K562 (cell line): ENCODE results near the gene TMEM184C. TPM values are rescaled to one million over a fixed set of nuclear protein-coding genes. Genes with fewer than 3 reads are reported as not detected.

Source experiments
- ATF7 ChIP-seq: fragments of 450-650 bp; IDR thresholded peaks from 2 replicates; pipeline ENCODE4 v1.7.1; 2014; ENCODE audit warnings: mild to moderate bottlenecking, moderate library complexity
- C11orf30 ChIP-seq: fragments of 450-650 bp; IDR thresholded peaks from 2 replicates; pipeline ENCODE4 v1.6.1; 2016; ENCODE audit warnings: low read depth, mild to moderate bottlenecking
- CEBPG ChIP-seq, 3 experiments: fragments of 200-800 bp in 1 of 3; sonication (Bioruptor generic) in 1 of 3; sonication (generic) in 1 of 3; formaldehyde crosslinking in 1 of 3; IDR thresholded peaks in 2 of 3; conservative IDR thresholded peaks in 1 of 3; 2 replicates each; pipeline versions ENCODE4 v1.6.1 to v1.8.0; 2016 to 2022; ENCODE audit warnings: missing compliant biosample characterization in 2 of 3, missing genetic modification characterization in 2 of 3, mild to moderate bottlenecking in 1 of 3, missing genetic modification reagents in 1 of 3
- CREB1 ChIP-seq, 2 experiments: sonication (generic) in 1 of 2; formaldehyde crosslinking in 1 of 2; IDR thresholded peaks; 2 replicates each; pipeline versions ENCODE4 v1.6.1 to v1.8.0; 2012 to 2022; ENCODE audit warnings: inconsistent platforms in 1 of 2, mild to moderate bottlenecking in 1 of 2, missing genetic modification reagents in 1 of 2, moderate library complexity in 1 of 2
- ETV1 ChIP-seq: fragments of 450-650 bp; conservative IDR thresholded peaks from 2 replicates; pipeline ENCODE4 v1.6.1; 2016; ENCODE audit warnings: missing genetic modification characterization, control low read depth, low read depth, missing compliant biosample characterization
- HCFC1 ChIP-seq: IDR thresholded peaks from 2 replicates; pipeline ENCODE4 v1.6.1; 2012; ENCODE audit warnings: low read depth, low read length, improper control_type of control experiment
- HDAC2 ChIP-seq: fragments of 450-650 bp; IDR thresholded peaks from 2 replicates; pipeline ENCODE4 v1.6.1; 2016; ENCODE audit warnings: mild to moderate bottlenecking
- HEY1 ChIP-seq: fragments of 250-450 bp; sonication (Bioruptor Pico); IDR thresholded peaks from 2 replicates; pipeline ENCODE4 v1.5.0; 2020; ENCODE audit warnings: mild to moderate bottlenecking, moderate library complexity, borderline replicate concordance
- LCOR ChIP-seq: sonication (generic); formaldehyde crosslinking; IDR thresholded peaks from 2 replicates; pipeline ENCODE4 v1.8.0; 2022; ENCODE audit warnings: mild to moderate bottlenecking, missing genetic modification reagents
- MBD2 ChIP-seq: sonication (generic); IDR thresholded peaks from 2 replicates; pipeline ENCODE4 v1.6.1; 2016; ENCODE audit warnings: low read depth, borderline replicate concordance
- NCOA1 ChIP-seq: fragments of 450-650 bp; IDR thresholded peaks from 2 replicates; pipeline ENCODE4 v1.6.1; 2016; ENCODE audit warnings: low read depth
- NRF1 ChIP-seq, 2 experiments: fragments of 450-650 bp; IDR thresholded peaks in 1 of 2; conservative IDR thresholded peaks in 1 of 2; 2 replicates each; pipeline ENCODE4 v1.6.1; 2014; ENCODE audit warnings: mild to moderate bottlenecking in 2 of 2
- RBBP5 ChIP-seq: fragments of 200-600 bp; sonication (generic); IDR thresholded peaks from 2 replicates; pipeline ENCODE4 v1.6.1; 2012; ENCODE audit warnings: borderline replicate concordance, mild to moderate bottlenecking, low read length, control low read depth, inconsistent platforms; ENCODE audit not compliant: insufficient read depth, poor library complexity, severe bottlenecking
- SP1 ChIP-seq: sonication (generic); formaldehyde crosslinking; IDR thresholded peaks from 2 replicates; pipeline ENCODE4 v1.8.1; 2022; ENCODE audit warnings: mild to moderate bottlenecking, missing genetic modification reagents
- SUPT5H ChIP-seq: fragments of 450-650 bp; IDR thresholded peaks from 2 replicates; pipeline ENCODE4 v1.6.1; 2016
- TBL1XR1 ChIP-seq, 2 experiments: IDR thresholded peaks; 2 replicates each; pipeline ENCODE4 v1.6.1; 2012; ENCODE audit warnings: improper control_type of control experiment in 2 of 2, low read length in 2 of 2, mild to moderate bottlenecking in 1 of 2
- XRCC5 ChIP-seq: fragments of 200-400 bp; formaldehyde crosslinking; IDR thresholded peaks from 2 replicates; pipeline ENCODE4 v1.6.1; 2017; ENCODE audit warnings: low read depth, mild to moderate bottlenecking, low read length
- ZFX ChIP-seq: sonication (generic); formaldehyde crosslinking; IDR thresholded peaks from 2 replicates; pipeline ENCODE4 v1.8.0; 2022; ENCODE audit warnings: mild to moderate bottlenecking, missing genetic modification reagents, moderate library complexity
- polyA plus RNA-seq, 8 experiments: library from polyadenylated mRNA; depleted of rRNA in 4 of 8; stranded (reverse) in 5 of 8; unstranded in 3 of 8; fragments of >200 nt; fragmentation: Nextera tagmentation in 2 of 8; fragmentation: Illumina TruSeq in 1 of 8; extraction: Ambion mirVana in 2 of 8; extraction: Trizol in 1 of 8; gene quantifications; 2 replicates each; pipeline versions ENCODE4 v1.2.1 to v1.2.3, GENCODE V29; 2011 to 2014; ENCODE audit warnings: inconsistent platforms in 1 of 8, missing spikeins in 1 of 8
- total RNA-seq, 7 experiments: library from RNA; depleted of rRNA in 6 of 7; stranded (reverse); fragments of >200 nt in 6 of 7; fragmentation: Illumina TruSeq in 2 of 7; extraction: Trizol in 2 of 7; gene quantifications; 2 replicates each; pipeline versions ENCODE4 v1.2.1 to v1.2.3, GENCODE V29; 2011 to 2021; ENCODE audit warnings: low replicate concordance in 1 of 7
- TF ChIP-seq, protein P1 (sequence below), 2 experiments: fragments of 450-650 bp; formaldehyde crosslinking in 1 of 2; IDR thresholded peaks; 2 replicates each; pipeline versions ENCODE4 v1.4.0 to v1.6.1; 2014 to 2020; ENCODE audit warnings: mild to moderate bottlenecking in 2 of 2, borderline replicate concordance in 1 of 2, low read depth in 1 of 2

Gene TMEM184C
- total and polyA plus RNA-seq, 9 of the 15 experiments (the other 6 are each of a cell fraction or from before 2014, with no cell fraction given), result 3.9 to 24.2 (median 18.2) TPM

- TF ChIP-seq RBBP5, result peak; percentile 83
- TF ChIP-seq NRF1 (conservative IDR thresholded peaks at IDR 0.05 in 1 of 2, IDR thresholded peaks at IDR 0.05 in 1 of 2), result peak; percentile 70 to 71
- TF ChIP-seq SP1 (CRISPR knock-in tag), result peak; percentile 72
- no peak; the same call in 1 of the 2 replicates for TF ChIP-seq CEBPG (CRISPR knock-in tag; IDR thresholded peaks at IDR 0.05)
- TF ChIP-seq CEBPG (tag; conservative IDR thresholded peaks at IDR 0.05 in 1 of 2, IDR thresholded peaks at IDR 0.05 in 1 of 2), result peak in 1 of 2 experiments; percentile 54; a peak in 2 of 4 replicates
- TF ChIP-seq HCFC1, result peak; percentile 53
- TF ChIP-seq SUPT5H, result peak; percentile 87
- 0 out of 2 replicates have a peak, but pooled peaks have one; percentile 8 for TF ChIP-seq ETV1 (tag)
- TF ChIP-seq XRCC5, result 0 out of 2 replicates have a peak, but pooled peaks have one; percentile 38
- TF ChIP-seq, protein P1, sequence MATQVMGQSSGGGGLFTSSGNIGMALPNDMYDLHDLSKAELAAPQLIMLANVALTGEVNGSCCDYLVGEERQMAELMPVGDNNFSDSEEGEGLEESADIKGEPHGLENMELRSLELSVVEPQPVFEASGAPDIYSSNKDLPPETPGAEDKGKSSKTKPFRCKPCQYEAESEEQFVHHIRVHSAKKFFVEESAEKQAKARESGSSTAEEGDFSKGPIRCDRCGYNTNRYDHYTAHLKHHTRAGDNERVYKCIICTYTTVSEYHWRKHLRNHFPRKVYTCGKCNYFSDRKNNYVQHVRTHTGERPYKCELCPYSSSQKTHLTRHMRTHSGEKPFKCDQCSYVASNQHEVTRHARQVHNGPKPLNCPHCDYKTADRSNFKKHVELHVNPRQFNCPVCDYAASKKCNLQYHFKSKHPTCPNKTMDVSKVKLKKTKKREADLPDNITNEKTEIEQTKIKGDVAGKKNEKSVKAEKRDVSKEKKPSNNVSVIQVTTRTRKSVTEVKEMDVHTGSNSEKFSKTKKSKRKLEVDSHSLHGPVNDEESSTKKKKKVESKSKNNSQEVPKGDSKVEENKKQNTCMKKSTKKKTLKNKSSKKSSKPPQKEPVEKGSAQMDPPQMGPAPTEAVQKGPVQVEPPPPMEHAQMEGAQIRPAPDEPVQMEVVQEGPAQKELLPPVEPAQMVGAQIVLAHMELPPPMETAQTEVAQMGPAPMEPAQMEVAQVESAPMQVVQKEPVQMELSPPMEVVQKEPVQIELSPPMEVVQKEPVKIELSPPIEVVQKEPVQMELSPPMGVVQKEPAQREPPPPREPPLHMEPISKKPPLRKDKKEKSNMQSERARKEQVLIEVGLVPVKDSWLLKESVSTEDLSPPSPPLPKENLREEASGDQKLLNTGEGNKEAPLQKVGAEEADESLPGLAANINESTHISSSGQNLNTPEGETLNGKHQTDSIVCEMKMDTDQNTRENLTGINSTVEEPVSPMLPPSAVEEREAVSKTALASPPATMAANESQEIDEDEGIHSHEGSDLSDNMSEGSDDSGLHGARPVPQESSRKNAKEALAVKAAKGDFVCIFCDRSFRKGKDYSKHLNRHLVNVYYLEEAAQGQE (IDR thresholded peaks at IDR 0.05; ENCODE audit: borderline replicate concordance), result peak; percentile 11; the same call in 1 of the 2 replicates
- TF ChIP-seq, protein P1 (CRISPR knock-in tag; IDR thresholded peaks at IDR 0.05; ENCODE audit: low read depth), result no peak
- peak; percentile 54; the same call in 1 of the 2 replicates for TF ChIP-seq HDAC2
- peak; percentile 81 for TF ChIP-seq ZFX (CRISPR knock-in tag)
- TF ChIP-seq MBD2, result peak; percentile 53; the same call in 1 of the 2 replicates
- TF ChIP-seq LCOR (CRISPR knock-in tag), result peak; percentile 37; the same call in 1 of the 2 replicates
- peak; percentile 85 for TF ChIP-seq NCOA1
- TF ChIP-seq C11orf30, result peak; percentile 88
- peak; percentile 70 for TF ChIP-seq ATF7
- TF ChIP-seq CREB1 (IDR thresholded peaks at IDR 0.05), result 0 out of 2 replicates have a peak, but pooled peaks have one; percentile 41
- peak; percentile 51; the same call in 1 of the 2 replicates for TF ChIP-seq CREB1 (CRISPR knock-in tag; IDR thresholded peaks at IDR 0.05)
- no peak for TF ChIP-seq TBL1XR1 (IDR thresholded peaks at IDR 0.05; ENCODE audit: low read length in 2 of 2)
- no peak for TF ChIP-seq HEY1 (CRISPR knock-in tag)
Measured at GRCh38 chr4:147617173-147617840, at the start of gene TMEM184C (continued).
